ENCODE measurements around the gene ZNF524. TPM values are rescaled to one million over a fixed set of nuclear protein-coding genes. Genes with fewer than 3 reads are reported as not detected.
A peak's percentile ranks its signal among the peaks of the same experiment; 100 is the strongest.

The ZNF524 gene
- total RNA-seq, 2 donors from 2014 or later = 10.6 to 14.7 TPM

DNA sequence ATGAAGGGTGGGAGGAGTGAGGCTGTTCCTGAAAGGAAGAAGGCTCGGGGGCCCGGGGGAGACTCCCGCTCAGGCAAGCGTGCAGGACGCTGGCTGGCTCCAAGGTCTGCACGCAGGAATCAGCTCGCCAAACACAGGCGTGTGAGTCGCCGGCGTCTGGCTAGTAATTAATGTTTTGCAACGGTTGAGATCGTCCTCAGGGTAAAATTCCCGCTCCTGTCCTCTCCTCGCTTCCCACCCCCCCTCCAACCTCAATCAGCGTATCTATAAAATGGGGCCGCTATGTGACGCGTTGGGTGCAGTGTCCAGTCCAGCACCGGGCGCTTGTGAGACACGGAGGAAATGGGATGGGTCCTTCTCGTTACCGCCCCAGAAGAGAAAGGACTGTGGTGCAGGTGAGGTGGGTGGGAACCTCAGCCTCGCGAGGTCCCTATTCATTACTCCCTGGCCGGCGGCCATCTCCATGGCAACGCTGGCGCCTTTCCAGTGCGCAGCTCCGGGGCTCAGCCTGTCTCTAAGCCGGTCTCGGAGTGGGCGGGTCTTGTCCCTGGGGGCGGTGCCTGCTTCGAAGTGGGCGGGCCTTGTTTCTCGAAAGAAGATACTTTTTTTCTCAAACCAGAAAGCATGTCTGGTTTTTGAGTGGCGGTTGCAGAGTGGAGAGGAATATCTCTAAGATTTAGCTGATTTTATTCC is 13.0 kb upstream of the ZNF524 start:
- no peaks in the 10 kb centered on the region for H3K9me3 Mint-ChIP-seq
- H3K27me3 Mint-ChIP-seq = peaks cover 8 to 14% of the 10 kb centered on the region in 2 donors
- H3K27ac Mint-ChIP-seq = no peak overlapping the region
- no peaks in the 10 kb centered on the region for H3K36me3 Mint-ChIP-seq
- peak overlapping the region; percentile 61 for H3K4me3 Mint-ChIP-seq
- DNase-seq (ENCODE audit: low spot score) (peak; percentile 91), ATAC-seq (peak; percentile 98 to 99)
- H3K4me1 Mint-ChIP-seq (ENCODE audit: low read depth in 2 of 2) = peaks cover 8 to 9% of the 10 kb centered on the region in 2 donors

DNA sequence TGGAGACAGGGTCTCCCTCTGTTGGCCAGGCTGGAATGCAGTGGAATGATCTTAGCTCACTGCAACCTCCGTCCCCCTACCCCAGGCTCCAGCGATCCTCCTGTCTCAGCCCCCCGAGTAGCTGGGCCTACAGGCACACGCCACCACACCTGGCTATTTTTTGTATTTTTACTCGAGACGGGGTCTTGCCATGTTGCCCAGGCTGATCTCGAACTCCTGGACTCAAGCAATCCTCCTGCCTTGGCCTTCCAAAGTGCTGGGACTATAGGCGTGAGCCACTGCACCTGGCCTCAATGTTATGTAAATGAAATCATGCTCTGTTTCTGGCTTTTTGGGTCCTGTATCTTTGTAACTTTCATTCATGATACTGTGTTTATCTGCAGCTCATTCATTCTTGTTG is 11.3 kb upstream of the ZNF524 start:
- H3K4me1 Mint-ChIP-seq (ENCODE audit: low read depth in 2 of 2) = peaks cover 7 to 9% of the 10 kb centered on the region in 2 donors
- H3K27me3 Mint-ChIP-seq = peaks cover 8 to 14% of the 10 kb centered on the region in 2 donors
- DNase-seq (ENCODE audit: low spot score) = no peak
- ATAC-seq = no peak
- H3K27ac Mint-ChIP-seq = no peak overlapping the region
- no peaks in the 10 kb centered on the region for H3K9me3 Mint-ChIP-seq
- no peaks in the 10 kb centered on the region for H3K36me3 Mint-ChIP-seq
- H3K4me3 Mint-ChIP-seq = no peak overlapping the region

DNA sequence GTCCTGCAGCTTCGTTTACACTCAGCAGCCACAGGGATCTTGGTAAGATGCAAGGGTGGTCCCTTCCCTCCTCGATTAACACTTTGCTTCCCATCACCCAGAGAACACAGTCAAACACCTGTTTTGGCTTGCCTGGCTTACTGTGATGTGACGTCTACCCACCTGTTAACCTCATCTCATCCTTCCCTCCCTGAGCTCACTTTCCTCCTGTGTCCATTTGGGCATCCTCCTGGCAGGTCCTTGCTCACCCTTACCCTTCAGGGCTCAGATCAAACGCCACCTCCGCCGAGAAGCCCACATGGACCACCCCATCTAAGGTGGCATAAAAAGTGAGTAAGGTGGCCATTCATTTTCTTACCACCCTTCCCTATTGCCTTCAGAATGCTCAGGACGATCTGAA is 10.0 kb upstream of the ZNF524 start:
- Mint-ChIP-seq H3K4me3 (no peak overlapping the region), H3K36me3 (peaks cover 4% of the 10 kb centered on the region), H3K27me3 (peaks cover 6 to 11% of the 10 kb centered on the region in 2 donors), H3K27ac (no peak overlapping the region), H3K9me3 (peaks cover 3% of the 10 kb centered on the region), H3K4me1 (ENCODE audit: low read depth in 2 of 2) (peaks cover 6 to 9% of the 10 kb centered on the region in 2 donors)
- ATAC-seq (no peak), DNase-seq (ENCODE audit: low spot score) (no peak)

DNA sequence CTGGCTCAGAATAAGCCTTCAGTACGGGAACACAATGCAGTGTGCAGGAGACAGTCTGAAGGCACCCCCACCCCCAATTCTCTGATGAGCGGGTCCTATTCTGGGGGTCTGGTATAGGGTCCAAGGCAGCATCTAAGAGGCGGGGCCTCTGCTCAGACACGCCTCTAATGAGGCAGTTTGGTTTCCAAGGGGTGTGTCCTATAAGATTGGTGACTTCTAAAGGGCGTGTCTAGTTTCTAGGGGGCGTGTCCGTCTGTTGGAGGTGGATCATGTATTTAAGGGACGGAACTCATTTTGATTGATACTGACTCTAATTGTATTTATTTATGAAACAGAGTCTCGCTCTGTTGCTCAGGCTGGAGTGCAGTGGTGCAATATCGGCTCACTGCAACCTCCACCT is 9.5 kb upstream of the ZNF524 start:
- no peak overlapping the region for H3K27ac Mint-ChIP-seq
- peaks cover 1 to 6% of the 10 kb centered on the region in 2 donors for H3K27me3 Mint-ChIP-seq
- H3K4me3 Mint-ChIP-seq = no peak overlapping the region
- H3K9me3 Mint-ChIP-seq = peaks cover 3% of the 10 kb centered on the region
- H3K4me1 Mint-ChIP-seq (ENCODE audit: low read depth in 2 of 2) = peaks cover 1 to 5% of the 10 kb centered on the region in 2 donors
- ATAC-seq (no peak), DNase-seq (ENCODE audit: low spot score) (no peak)
- peaks cover 10% of the 10 kb centered on the region for H3K36me3 Mint-ChIP-seq

DNA sequence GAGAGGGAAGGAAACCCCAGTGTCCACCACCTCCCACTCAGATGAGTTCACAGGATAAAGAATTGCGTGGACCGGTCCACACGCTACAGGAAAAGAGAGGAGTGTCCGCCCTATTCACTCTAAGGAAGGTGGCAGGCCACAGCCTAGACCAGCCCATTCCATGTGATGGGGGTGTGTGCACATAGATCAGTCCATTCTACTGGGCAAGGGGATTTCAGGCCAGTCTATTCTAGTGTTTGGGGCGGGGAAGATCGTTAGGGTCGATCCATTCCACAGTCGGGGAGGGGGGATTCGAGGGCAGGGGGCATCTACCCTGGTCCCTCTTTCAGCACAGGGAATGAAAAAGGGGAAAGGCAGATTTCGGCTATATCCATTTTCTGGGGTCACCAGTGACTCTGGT is 8.5 kb upstream of the ZNF524 start:
- ATAC-seq (no peak), DNase-seq (ENCODE audit: low spot score) (no peak)
- H3K9me3 Mint-ChIP-seq = peaks cover 3% of the 10 kb centered on the region
- H3K4me3 Mint-ChIP-seq = no peak overlapping the region
- H3K27me3 Mint-ChIP-seq = peaks cover 0 to 6% of the 10 kb centered on the region in 2 donors
- peaks cover 13% of the 10 kb centered on the region for H3K36me3 Mint-ChIP-seq
- no peak overlapping the region for H3K27ac Mint-ChIP-seq
- peaks cover 0 to 3% of the 10 kb centered on the region in 2 donors for H3K4me1 Mint-ChIP-seq (ENCODE audit: low read depth in 2 of 2)

DNA sequence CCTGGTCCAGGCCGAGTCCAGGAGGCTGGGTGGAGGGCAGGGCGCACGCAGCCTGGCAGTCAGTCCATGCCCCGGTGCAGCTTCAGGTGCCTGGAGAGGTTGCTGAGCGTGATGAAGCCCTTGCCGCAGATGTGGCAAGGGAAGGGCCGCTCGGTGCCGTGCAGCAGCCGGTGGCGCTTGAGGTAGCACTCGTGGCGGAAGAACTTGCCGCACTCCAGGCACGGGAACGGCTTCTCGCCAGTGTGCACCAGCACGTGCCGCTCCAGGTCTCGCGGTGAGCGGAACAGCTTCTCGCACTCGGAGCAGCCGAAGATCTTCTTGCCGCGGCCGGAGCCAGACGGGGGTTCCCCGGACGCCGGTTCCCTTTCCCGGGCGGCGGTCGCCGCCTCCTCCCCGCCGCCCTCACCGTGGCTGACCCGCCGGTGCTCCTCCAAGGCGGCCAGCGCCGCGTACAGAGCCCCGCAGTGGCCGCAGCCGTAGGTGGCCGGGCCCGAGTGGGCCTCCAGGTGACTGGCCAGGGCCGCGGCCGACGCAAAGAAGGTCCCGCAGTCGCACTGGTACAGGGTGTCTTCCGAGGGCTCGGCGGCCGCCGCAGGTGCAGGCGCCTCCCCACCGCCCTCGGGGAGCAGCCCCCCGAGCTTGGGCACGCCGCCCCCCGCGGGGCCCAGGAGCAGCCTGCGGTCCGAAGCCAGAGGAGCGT is 7.5 kb upstream of the ZNF524 start:
- Mint-ChIP-seq H3K4me3 (no peak overlapping the region), H3K9me3 (peaks cover 3% of the 10 kb centered on the region), H3K4me1 (ENCODE audit: low read depth in 2 of 2) (peaks cover 0 to 4% of the 10 kb centered on the region in 2 donors), H3K27me3 (peaks cover 0 to 6% of the 10 kb centered on the region in 2 donors), H3K27ac (no peak overlapping the region), H3K36me3 (peaks cover 13% of the 10 kb centered on the region)
- no peak for DNase-seq (ENCODE audit: low spot score)
- no peak for ATAC-seq

DNA sequence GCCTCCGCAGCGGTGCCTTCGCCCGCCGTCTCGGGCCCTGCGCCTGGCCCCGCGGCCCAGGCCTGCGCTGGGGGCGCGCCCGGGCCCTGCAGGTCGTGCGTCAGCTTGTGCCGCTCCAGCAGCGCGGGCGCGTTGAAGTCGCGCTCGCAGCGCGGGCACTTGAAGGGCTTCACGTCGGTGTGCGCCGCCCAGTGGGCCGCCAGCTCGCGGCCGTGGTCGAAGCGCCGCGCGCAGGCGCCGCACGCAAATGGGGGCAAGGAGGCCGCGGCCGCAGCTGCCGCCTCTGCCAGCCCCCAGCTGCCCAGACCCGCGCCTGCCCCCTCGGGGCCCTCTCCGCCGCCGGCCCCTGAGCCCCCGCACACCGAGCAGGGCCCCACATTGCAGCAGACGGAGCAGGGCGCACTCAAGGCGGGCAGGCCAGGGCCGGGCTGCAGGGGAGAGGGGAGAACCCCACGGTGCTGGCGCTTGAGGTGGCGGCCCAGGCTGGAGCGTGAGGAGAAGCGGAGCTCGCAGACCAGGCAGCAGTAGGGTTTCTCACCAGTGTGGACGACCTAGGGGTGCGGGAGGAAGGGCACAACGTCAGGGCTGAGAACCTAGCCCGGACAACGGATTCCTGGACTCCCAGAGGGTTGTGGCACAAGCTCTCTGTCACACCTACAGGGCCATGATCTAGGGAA is 6.9 kb upstream of the ZNF524 start:
- Mint-ChIP-seq H3K4me3 (no peak overlapping the region), H3K36me3 (peaks cover 13% of the 10 kb centered on the region), H3K4me1 (ENCODE audit: low read depth in 2 of 2) (peaks cover under 1 to 7% of the 10 kb centered on the region in 2 donors), H3K27me3 (peaks cover 0 to 6% of the 10 kb centered on the region in 2 donors), H3K27ac (no peak overlapping the region), H3K9me3 (peaks cover 3% of the 10 kb centered on the region)
- no peak for ATAC-seq
- DNase-seq (ENCODE audit: low spot score) = no peak

GRCh38 chr19:55594996-55595545 is 5.0 kb upstream of the ZNF524 start:
- no peak overlapping the region for H3K27ac Mint-ChIP-seq
- DNase-seq (ENCODE audit: low spot score) = no peak
- peaks cover 0 to 2% of the 10 kb centered on the region in 2 donors for H3K27me3 Mint-ChIP-seq
- H3K4me3 Mint-ChIP-seq = no peak overlapping the region
- no peak for ATAC-seq
- peaks cover 13% of the 10 kb centered on the region for H3K36me3 Mint-ChIP-seq
- peaks cover 9 to 14% of the 10 kb centered on the region in 2 donors for H3K4me1 Mint-ChIP-seq (ENCODE audit: low read depth in 2 of 2)
- H3K9me3 Mint-ChIP-seq = peaks cover 7% of the 10 kb centered on the region

- no peak overlapping the region for H3K27ac Mint-ChIP-seq
- no peaks in the 10 kb centered on the region for H3K27me3 Mint-ChIP-seq
- DNase-seq (ENCODE audit: low spot score) (no peak), ATAC-seq (no peak)
- H3K4me1 Mint-ChIP-seq (ENCODE audit: low read depth in 2 of 2) = peaks cover 15 to 18% of the 10 kb centered on the region in 2 donors
- peaks cover 13% of the 10 kb centered on the region for H3K36me3 Mint-ChIP-seq
- H3K9me3 Mint-ChIP-seq = peaks cover 7% of the 10 kb centered on the region
- H3K4me3 Mint-ChIP-seq = no peak overlapping the region
Observed at GRCh38 chr19:55596304-55596703, 3.8 kb upstream of the ZNF524 start.

- peaks cover 7% of the 10 kb centered on the region for H3K9me3 Mint-ChIP-seq
- H3K36me3 Mint-ChIP-seq = peaks cover 13% of the 10 kb centered on the region
- ATAC-seq (no peak), DNase-seq (ENCODE audit: low spot score) (no peak)
- peaks cover 16 to 24% of the 10 kb centered on the region in 2 donors for H3K4me1 Mint-ChIP-seq (ENCODE audit: low read depth in 2 of 2)
- H3K4me3 Mint-ChIP-seq = no peak overlapping the region
- no peaks in the 10 kb centered on the region for H3K27me3 Mint-ChIP-seq
- H3K27ac Mint-ChIP-seq = no peak overlapping the region
Observed at GRCh38 chr19:55597501-55597921, 2.6 kb upstream of the ZNF524 start.

- DNase-seq (ENCODE audit: low spot score) = no peak
- Mint-ChIP-seq H3K4me3 (no peak overlapping the region), H3K27ac (peak overlapping the region; percentile 97 to 98), H3K27me3 (no peaks in the 10 kb centered on the region), H3K36me3 (peaks cover 13% of the 10 kb centered on the region), H3K9me3 (peaks cover 7% of the 10 kb centered on the region), H3K4me1 (ENCODE audit: low read depth in 2 of 2) (peaks cover 16 to 24% of the 10 kb centered on the region in 2 donors)
- no peak for ATAC-seq
Observed at GRCh38 chr19:55598034-55598433, 2.1 kb upstream of the ZNF524 start.

DNA sequence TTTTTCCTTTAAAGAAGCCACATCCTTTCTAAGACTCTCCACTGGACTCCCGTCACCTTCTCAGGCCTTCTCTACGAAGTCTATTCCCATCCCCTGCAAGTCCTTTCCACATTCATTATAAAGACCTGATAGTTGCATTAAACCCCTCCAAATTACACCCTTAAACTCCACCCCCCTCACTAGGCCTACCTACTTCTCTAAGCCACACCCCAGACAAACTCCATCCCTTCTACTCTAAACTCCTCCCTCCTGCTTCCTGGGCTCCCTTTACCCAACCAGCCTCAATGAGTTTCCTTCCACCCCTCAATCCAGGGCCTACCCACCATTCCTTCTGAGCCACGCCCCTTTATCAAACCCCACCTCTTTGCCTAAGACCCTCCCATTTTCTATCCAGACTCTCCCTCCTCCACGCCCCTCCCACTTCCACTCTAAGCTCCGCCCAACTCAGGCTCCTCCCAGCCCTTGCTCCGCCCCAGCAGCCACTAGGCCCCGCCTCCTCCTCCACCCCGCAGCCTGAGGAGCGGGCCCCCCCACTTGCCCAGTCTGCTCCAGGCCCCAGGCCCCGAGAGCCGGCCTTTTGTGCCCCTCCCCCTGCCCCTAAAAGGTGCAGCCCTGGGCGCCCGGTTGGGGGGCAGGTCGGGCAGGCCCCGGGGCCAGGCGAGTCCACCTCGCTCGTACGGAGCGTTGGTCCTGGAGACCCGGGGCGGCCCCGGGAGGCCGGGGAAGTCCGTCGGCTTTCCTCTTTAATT is 1.2 kb upstream of the ZNF524 start:
- Mint-ChIP-seq H3K27ac (peak overlapping the region; percentile 97 to 98), H3K9me3 (peaks cover 7% of the 10 kb centered on the region), H3K36me3 (peaks cover 13% of the 10 kb centered on the region), H3K4me1 (ENCODE audit: low read depth in 2 of 2) (peaks cover 23 to 30% of the 10 kb centered on the region in 2 donors), H3K4me3 (peak overlapping the region; percentile 98), H3K27me3 (no peaks in the 10 kb centered on the region)
- DNase-seq (ENCODE audit: low spot score) (peak; percentile 96), ATAC-seq (peak; percentile 87 to 91)

- Mint-ChIP-seq H3K4me1 (ENCODE audit: low read depth in 2 of 2) (peaks cover 26 to 32% of the 10 kb centered on the region in 2 donors), H3K9me3 (peaks cover 7% of the 10 kb centered on the region), H3K27ac (peak within 1 kb of the TSS; percentile 97 to 98), H3K36me3 (peaks cover 13% of the 10 kb centered on the region), H3K4me3 (peak within 1 kb of the TSS; percentile 98), H3K27me3 (no peaks in the 10 kb centered on the region)
- ATAC-seq (peak; percentile 82 to 87), DNase-seq (ENCODE audit: low spot score) (peak; percentile 96)
Observed at GRCh38 chr19:55599468-55599841, 633 bp upstream of the ZNF524 start, which contains the start of gene FIZ1. Gene FIZ1 (minus strand): TSS chr19:55599517. CDS start chr19:55597865, 1,652 bp downstream.
